Activated CD8-positive, alpha-beta memory T cell treated with anti-CD3 and anti-CD28 coated beads, Interleukin-2, amount 10 ng/mL, durations not matched to agents 7 days and 5 days (primary cell): ENCODE data around the gene P2RX1. TPM values are rescaled to one million over a fixed set of nuclear protein-coding genes. Genes with fewer than 3 reads are reported as not detected.

ENCODE experiments used
- ATAC-seq: fragments of 150-1000 bp; cut with Tn5 transposase; one replicate; pipeline ENCODE4 v1.10.0; 2021; ENCODE audit warnings: moderate library complexity
- CTCF ChIA-PET: fragments of 350-600 bp; sonication (Branson Sonifier 250); formaldehyde crosslinking; loops from one replicate; lab custom pipeline; 2021; ENCODE audit warnings: antibody characterized with exemption; lab: Charles Lee
- DNase-seq: peaks from one replicate; pipeline ENCODE4 v3.0.0-alpha.2; 2020
- H3K27ac Mint-ChIP-seq: one replicate; pipeline ENCODE4 v1.8.0; 2021; ENCODE audit warnings: mild to moderate bottlenecking, mixed read lengths
- H3K27me3 Mint-ChIP-seq: one replicate; pipeline ENCODE4 v1.8.0; 2021; ENCODE audit warnings: mixed read lengths
- H3K36me3 Mint-ChIP-seq: one replicate; pipeline ENCODE4 v1.8.0; 2021; ENCODE audit warnings: mild to moderate bottlenecking, mixed read lengths
- H3K4me1 Mint-ChIP-seq: one replicate; pipeline ENCODE4 v1.8.0; 2021; ENCODE audit warnings: mixed read lengths
- H3K4me3 Mint-ChIP-seq: one replicate; pipeline ENCODE4 v1.8.0; 2021; ENCODE audit warnings: mild to moderate bottlenecking, moderate library complexity, mixed read lengths
- H3K9me3 Mint-ChIP-seq: one replicate; pipeline ENCODE4 v1.8.0; 2022; ENCODE audit warnings: low read depth, mixed read lengths
- total RNA-seq, 2 experiments: library from RNA; stranded (reverse); gene quantifications; one replicate each; pipeline ENCODE4 v1.2.3, GENCODE V29; 2021

P2RX1 gene
- total RNA-seq, result under 1 TPM; 0.58 to 0.61 TPM

DNA sequence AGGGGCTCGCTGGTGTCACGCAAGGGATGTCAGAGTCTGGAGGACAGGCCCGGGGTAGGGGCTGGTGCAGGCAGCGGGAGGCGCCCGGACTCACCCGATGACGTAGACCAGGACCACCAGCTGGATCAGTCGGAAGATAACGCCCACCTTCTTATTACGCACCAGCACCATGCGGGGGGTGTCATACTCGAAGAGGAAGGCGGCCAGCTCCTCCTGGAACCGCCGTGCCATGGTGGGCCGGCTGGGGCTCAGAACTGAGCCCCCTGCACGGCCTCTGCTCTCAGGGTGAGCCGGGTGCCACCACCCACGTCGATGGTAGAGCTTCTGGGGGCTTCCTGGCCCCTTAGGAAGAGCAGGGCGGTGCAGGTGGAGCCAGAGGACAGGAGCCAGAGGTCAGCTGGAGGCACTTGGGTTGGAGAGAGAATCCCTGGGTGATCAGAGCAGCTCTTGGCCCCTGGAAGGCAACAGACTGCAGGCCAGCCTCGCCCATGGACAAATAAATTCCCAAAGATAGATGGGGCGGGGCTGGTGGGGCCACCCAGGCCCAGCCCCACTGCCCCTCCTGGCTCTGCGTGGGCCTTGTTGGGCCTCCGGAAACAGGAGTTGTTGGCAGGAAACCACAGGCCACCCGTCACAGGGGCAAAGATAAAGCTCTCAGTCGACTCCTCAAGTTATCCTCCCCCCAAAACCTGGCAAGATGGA, at the start of gene P2RX1:
TSS of gene P2RX1 (minus strand) at position 471 of the 702 bp plus-strand sequence. CDS start at position 231, 240 bp downstream.
- H3K27ac Mint-ChIP-seq, result peak within 1 kb of the TSS; percentile 61
- CTCF ChIA-PET, result interaction anchor here (0.8 to 8.0 kb wide), 8 partner anchors 22 to 178 kb away, joined by 3 to 125 read pairs (median 4); partner anchors contain the start of gene NCBP3
- peaks cover 9% of the 10 kb centered on the region for H3K27me3 Mint-ChIP-seq
- no peaks in the 10 kb centered on the region for H3K36me3 Mint-ChIP-seq
- peaks cover 36% of the 10 kb centered on the region for H3K4me1 Mint-ChIP-seq
- no peak within 1 kb of the TSS for H3K4me3 Mint-ChIP-seq
- H3K9me3 Mint-ChIP-seq, result no peaks in the 10 kb centered on the region
- peak; percentile 52 for ATAC-seq
- DNase-seq, result peak; percentile 75

DNA sequence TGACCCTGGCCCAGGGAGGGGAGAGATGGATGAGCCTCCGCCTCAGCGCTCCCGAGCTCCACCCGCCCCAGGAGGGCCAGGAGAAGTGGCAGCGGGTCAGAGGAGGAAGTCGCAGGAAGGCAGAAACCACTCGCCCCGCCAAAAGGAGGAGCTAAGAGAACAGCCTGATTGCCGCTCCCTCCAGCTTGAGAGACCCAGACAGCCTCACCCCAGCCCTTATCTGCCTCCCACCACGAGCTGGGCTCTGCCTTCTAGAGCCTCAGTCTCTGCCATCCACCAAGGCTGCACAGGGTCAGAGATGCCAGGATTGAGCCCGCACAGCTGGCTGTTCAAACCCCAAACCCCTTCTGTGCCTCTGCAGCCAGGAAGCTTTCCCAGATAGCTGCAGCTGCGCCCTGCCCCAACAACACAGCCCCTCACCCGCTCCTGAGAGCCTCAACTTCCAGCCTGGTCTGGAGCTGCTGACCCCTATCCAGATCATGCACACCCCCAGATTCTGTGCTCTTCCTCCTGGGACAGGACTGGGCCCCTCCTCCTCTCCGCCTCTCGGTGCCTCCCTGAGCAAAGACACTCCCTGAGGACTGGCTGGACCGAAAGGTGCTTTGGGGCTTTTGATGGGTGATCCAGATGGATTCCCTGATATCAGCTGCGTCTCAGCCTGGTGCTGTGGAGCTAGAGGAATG, 49.0 kb upstream of the P2RX1 start:
- Mint-ChIP-seq H3K4me1 (peaks cover 37% of the 10 kb centered on the region), H3K36me3 (peaks cover 18% of the 10 kb centered on the region), H3K9me3 (no peaks in the 10 kb centered on the region)

DNA sequence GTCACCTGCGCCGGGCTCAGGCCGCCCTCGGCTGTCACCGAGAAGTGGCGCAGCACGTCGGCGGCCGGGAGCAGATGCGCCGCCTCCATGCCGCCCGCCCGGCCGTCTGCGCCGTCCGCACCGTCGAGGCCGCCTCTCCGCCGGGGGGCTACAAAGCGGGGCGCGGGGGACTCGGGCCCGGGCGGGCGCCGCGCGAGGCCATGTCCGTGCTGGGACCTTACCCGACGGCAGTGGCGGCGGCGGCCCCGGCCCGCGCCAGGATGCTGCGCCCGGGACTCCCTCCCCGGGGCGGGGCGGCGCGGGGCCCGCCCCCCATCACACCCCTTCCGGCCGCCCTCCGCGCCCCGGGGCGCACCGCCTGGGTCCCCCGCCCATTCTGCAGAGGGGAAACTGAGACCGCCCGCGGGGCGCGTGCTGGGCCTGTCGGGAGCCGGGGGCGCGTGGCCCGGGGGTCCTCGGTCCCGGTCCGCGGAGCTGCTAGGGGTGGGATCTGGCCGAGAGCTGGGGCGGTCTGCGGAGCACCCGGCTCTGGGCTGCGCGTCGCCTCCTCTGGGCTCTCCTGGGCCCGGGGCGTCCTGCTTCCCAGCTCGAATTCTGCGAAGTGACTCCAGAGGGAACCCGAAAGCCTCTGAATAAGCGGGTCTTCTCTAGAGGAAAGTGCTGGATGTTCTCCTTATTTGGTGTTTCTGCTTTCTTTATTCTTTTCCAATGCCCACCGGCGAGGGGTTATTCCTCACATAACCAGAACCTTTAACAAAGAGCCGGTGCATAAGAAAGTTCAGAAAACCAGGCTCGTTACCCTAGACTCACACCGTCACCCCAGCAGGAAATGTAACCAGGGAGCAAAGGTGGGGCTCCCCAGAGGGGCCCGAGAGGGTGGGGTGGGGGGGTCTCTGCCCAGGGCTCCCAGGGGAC, 48.2 kb upstream of the P2RX1 start, which contains the start of gene ATP2A3:
TSS of gene ATP2A3 (minus strand) at position 235 of the 915 bp plus-strand sequence. CDS start at position 89, 146 bp downstream.
- ATAC-seq, result peak; percentile 80
- H3K36me3 Mint-ChIP-seq, result peaks cover 18% of the 10 kb centered on the region
- H3K27ac Mint-ChIP-seq, result peak within 1 kb of the TSS; percentile 93
- CTCF ChIA-PET, result interaction anchor here (0.5 to 2.5 kb wide), 13 partner anchors 9 to 820 kb away, joined by 3 to 21 read pairs (median 5); partner anchors contain the start of genes CYB5D2 and ZZEF1
- peaks cover 44% of the 10 kb centered on the region for H3K4me1 Mint-ChIP-seq
- peaks cover 3% of the 10 kb centered on the region for H3K27me3 Mint-ChIP-seq
- peak within 1 kb of the TSS; percentile 91 for H3K4me3 Mint-ChIP-seq
- H3K9me3 Mint-ChIP-seq, result no peaks in the 10 kb centered on the region
- peak; percentile 79 for DNase-seq

More for the DNA sequence above, 49.0 kb upstream of the P2RX1 start:
- Mint-ChIP-seq H3K27me3 (peaks cover 3% of the 10 kb centered on the region), H3K27ac (peak overlapping the region; percentile 93), H3K4me3 (peak overlapping the region; percentile 80)
- DNase-seq, result peak; percentile 89
- ATAC-seq, result peak; percentile 70
- CTCF ChIA-PET, result interaction anchor here (0.7 to 2.5 kb wide), 13 partner anchors 9 to 218 kb away, joined by 3 to 21 read pairs (median 5); partner anchors contain the start of genes CYB5D2 and ZZEF1

DNA sequence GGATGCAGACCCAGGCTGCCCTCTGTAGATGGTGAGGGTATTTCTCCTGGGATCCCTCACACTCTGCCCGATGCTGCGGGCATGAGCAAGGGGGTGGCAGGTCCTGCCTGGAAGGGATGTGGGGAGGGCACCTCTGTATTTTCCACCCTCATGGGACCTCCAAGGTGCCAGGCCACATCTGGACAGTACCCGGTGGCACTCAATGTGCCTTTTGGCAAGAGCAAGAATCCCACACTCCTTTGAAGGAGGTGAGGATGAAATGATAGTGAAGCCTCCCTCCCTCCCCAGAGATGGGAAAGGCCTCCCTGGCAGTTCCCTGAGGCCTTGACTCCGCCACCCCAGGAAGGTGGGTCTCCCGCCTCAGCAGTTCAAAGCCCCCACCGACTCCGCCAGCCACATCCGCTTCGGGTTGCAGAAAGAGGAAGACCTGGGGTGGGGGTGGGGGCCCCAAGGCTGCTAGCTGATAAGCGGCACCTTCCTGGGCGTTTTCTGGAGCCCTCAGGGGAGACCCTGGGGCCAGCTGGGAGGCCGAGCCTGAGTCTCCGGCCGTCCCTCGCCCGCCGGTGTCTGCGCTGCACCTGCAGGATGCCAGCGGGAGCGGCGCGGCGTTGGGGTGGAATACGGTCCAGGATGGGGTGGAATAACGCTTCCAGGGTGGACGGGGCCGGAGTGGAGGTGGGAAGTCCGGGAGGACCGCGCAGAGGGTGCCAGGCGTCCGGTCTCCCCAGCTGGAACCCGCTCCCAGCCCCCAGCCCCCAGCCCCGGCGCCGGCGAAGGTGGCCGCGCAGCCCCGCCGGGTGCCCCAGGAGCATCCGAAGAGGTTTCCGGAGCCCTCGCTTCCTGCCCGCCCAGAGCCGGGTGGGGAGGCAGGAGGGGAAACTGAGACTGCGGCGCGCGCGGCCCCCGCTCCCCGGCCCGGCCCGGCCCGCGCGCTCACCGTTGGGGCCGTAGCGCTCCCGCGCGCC, 47.3 kb upstream of the P2RX1 start:
- peaks cover 45% of the 10 kb centered on the region for H3K4me1 Mint-ChIP-seq
- ATAC-seq, result peak; percentile 38
- peak overlapping the region; percentile 80 for H3K27ac Mint-ChIP-seq
- H3K9me3 Mint-ChIP-seq, result no peaks in the 10 kb centered on the region
- no peaks in the 10 kb centered on the region for H3K27me3 Mint-ChIP-seq
- CTCF ChIA-PET, result interaction anchor here (0.6 to 3.1 kb wide), 4 partner anchors 29 to 50 kb away, joined by 3 to 26 read pairs (median 6); no protein-coding TSS in a partner anchor
- H3K36me3 Mint-ChIP-seq, result peaks cover 20% of the 10 kb centered on the region
- DNase-seq, result peak; percentile 91
- H3K4me3 Mint-ChIP-seq, result peak overlapping the region; percentile 91

DNA sequence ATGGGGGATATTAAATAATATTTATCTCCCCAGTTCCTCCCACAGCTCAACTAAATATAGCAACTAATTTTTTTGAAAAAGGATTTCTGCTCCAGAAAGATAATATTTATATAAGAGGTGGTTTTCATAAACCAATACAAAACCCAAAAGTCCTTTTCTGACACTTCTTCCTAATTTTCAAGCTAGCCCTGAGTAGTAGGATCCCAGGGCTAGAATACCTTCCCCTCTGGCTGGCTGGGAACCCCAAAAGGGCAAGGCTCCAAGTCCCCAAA, 46.6 kb upstream of the P2RX1 start:
- no peaks in the 10 kb centered on the region for H3K27me3 Mint-ChIP-seq
- no peak for DNase-seq
- no peaks in the 10 kb centered on the region for H3K9me3 Mint-ChIP-seq
- peak overlapping the region; percentile 80 for H3K27ac Mint-ChIP-seq
- H3K4me1 Mint-ChIP-seq, result peaks cover 45% of the 10 kb centered on the region
- CTCF ChIA-PET, result interaction anchor here (0.6 to 3.1 kb wide), 4 partner anchors 28 to 49 kb away, joined by 3 to 26 read pairs (median 6); no protein-coding TSS in a partner anchor
- H3K36me3 Mint-ChIP-seq, result peaks cover 20% of the 10 kb centered on the region
- no peak for ATAC-seq
- peak overlapping the region; percentile 91 for H3K4me3 Mint-ChIP-seq

DNA sequence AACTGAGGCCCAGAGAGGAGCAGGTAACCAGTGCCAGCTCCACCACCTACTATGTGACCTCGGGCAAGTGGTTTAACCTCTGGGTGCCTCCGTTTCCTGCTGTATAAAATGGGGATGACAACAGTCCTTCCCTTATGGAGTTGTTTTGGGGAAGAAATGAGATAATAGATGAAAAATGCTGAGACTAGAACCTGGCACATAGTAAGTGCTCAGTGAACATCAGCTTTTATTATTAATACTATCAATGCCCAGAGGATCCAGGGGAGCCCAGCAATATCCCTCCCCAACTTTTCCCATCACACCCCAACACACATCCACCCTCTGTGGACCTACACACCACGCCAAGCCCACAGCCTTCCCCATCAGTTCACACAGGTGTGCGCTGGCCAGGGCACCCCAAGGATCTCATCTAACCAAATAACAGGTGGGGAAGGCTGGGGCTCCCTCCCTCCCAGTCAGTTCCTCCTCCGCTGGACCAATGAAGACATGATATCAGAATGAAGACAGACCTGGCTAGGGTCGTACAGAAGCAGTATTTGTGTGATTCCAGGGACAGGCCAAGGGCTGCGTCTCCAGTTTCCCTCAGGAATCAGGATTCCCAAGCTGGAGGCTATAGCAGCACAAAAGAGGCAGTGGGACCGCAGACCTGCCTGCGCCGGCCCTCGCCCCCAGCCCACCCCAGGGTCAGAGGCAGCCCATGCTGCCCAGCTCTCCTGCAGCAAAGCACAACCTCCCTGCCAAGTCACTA, 46.1 kb upstream of the P2RX1 start:
- peaks cover 23% of the 10 kb centered on the region for H3K36me3 Mint-ChIP-seq
- CTCF ChIA-PET, result interaction anchor here (0.6 to 3.1 kb wide), 4 partner anchors 28 to 49 kb away, joined by 3 to 26 read pairs (median 6); no protein-coding TSS in a partner anchor
- no peak for ATAC-seq
- no peak for DNase-seq
- H3K27ac Mint-ChIP-seq, result peak overlapping the region; percentile 80
- peak overlapping the region; percentile 91 for H3K4me3 Mint-ChIP-seq
- H3K4me1 Mint-ChIP-seq, result peaks cover 45% of the 10 kb centered on the region
- no peaks in the 10 kb centered on the region for H3K9me3 Mint-ChIP-seq
- no peaks in the 10 kb centered on the region for H3K27me3 Mint-ChIP-seq

DNA sequence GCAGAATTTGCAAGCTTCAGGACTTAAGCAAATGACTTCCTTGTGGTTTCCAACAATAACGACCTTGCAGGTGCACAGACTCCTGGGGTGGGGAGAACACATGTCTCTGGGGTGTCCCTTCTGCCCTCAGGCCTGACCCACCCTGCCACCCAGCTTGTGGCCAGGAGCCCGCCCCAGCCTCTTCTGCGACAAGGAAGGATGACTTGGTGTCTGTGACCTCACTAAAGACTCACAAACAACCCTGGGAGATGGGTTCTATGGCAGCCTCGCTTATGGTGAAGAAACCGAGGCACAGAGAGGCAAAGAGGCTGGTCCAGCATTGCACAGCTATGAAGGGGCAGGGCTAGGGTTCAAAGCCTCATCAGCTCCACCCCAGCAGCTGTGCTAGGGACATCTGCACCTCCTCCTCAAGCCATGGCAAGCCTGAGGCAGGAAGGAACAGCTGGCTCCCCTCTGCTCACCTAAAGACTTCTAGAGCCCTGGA, 45.3 kb upstream of the P2RX1 start:
- peak overlapping the region; percentile 80 for H3K27ac Mint-ChIP-seq
- no peaks in the 10 kb centered on the region for H3K27me3 Mint-ChIP-seq
- peak overlapping the region; percentile 91 for H3K4me3 Mint-ChIP-seq
- peak; percentile 63 for DNase-seq
- H3K4me1 Mint-ChIP-seq, result peaks cover 49% of the 10 kb centered on the region
- H3K36me3 Mint-ChIP-seq, result peaks cover 28% of the 10 kb centered on the region
- H3K9me3 Mint-ChIP-seq, result no peaks in the 10 kb centered on the region
- ATAC-seq, result no peak
- CTCF ChIA-PET, result interaction anchor here (0.9 to 3.1 kb wide), 4 partner anchors 27 to 57 kb away, joined by 4 to 26 read pairs (median 6); partner anchors contain the start of gene P2RX1

DNA sequence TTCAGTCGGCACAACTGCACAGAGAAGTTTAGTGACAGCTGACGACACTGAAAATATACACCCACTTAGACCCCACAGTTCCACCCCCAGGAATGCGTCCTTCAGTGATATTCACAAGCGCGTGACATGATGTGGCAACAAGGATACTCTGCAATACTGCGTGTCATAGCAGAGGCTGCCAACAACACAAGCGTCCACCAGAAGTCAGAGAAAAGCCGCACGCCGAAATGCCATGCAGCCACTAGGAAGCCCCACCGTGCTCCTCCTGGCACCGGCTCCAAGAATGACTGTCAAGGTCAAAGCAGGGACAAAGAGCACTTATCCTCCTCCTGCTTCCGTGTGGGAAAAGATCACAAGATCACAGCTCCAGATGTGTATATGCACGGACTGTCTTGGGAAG, 44.5 kb upstream of the P2RX1 start:
- peaks cover 47% of the 10 kb centered on the region for H3K4me1 Mint-ChIP-seq
- peak overlapping the region; percentile 54 for H3K27ac Mint-ChIP-seq
- ATAC-seq, result no peak
- no peaks in the 10 kb centered on the region for H3K27me3 Mint-ChIP-seq
- peaks cover 30% of the 10 kb centered on the region for H3K36me3 Mint-ChIP-seq
- H3K4me3 Mint-ChIP-seq, result peak overlapping the region; percentile 38
- CTCF ChIA-PET, result interaction anchor here (0.9 to 3.1 kb wide), 3 partner anchors 44 to 48 kb away, joined by 3 to 26 read pairs (median 4); partner anchors contain the start of gene P2RX1
- no peak for DNase-seq
- no peaks in the 10 kb centered on the region for H3K9me3 Mint-ChIP-seq

DNA sequence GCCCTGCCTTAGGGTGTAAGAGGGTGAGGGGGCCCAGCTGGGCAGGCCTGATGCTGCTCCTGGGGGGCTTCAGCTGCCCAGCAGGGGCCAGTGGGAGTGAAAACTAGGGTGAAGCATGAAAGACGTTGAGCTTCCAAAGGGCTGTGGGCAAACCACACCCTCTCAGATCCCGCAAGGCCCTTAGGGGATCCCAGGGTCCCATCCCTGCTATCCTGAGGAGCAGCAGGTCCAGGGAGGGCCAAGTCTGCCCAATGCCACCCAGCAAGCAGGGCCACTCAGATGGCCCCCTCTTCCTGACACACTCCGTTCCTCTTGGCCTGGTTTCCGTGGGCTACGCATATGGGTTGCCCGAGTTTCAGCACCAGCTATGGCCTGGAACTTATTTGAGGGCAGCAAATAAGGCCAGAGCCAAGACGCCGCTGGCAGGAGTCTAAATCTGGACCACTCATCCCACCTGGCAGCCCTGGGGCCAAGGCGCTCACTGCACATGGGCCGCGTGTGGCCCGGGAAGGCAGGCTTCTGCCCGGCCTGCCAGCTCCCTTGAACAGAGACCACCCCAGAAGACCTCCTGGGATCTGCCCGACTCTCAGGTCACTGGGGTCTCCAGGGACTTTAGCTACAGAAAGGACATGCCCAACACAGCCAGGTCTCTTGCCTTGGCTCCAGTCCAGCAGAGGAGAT, 43.8 kb upstream of the P2RX1 start:
- Mint-ChIP-seq H3K4me1 (peaks cover 42% of the 10 kb centered on the region), H3K27ac (peak overlapping the region; percentile 17), H3K27me3 (no peaks in the 10 kb centered on the region), H3K36me3 (peaks cover 30% of the 10 kb centered on the region), H3K4me3 (peak overlapping the region; percentile 38), H3K9me3 (no peaks in the 10 kb centered on the region)
- DNase-seq (no peak), ATAC-seq (no peak)
- CTCF ChIA-PET, result interaction anchor here (0.8 to 1.2 kb wide), 3 partner anchors 12 to 47 kb away, joined by 3 to 4 read pairs (median 3); no protein-coding TSS in a partner anchor

DNA sequence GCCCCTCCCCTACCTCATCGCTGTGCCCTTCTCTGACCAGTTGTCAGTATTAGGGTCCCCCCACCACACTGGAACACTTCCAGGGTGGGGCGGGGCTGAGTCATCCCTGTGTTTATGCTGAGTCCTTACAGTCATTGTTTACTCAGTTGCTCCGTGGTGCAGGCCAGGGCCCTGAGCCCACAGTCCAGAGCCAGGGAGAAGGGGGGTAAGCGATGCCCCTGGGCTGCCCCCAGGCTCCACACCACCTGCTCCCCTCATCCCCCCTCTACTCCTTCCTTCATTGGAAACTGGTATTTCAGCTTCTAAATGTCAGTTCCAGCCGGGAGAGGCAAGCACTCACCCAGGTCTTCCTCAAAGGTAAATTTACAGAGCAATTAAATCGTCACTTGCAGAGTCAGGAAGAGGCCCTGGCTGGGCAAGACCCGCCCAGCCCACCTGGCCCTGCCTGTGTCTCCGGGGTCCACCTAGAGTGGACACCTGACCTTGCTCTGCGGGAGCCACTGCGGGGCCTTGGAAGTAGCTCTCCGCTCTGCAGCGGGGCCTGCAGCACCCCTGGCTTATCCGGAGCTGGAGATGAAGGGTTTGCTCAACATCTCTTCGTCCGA, 43.1 kb upstream of the P2RX1 start:
- H3K36me3 Mint-ChIP-seq, result peaks cover 30% of the 10 kb centered on the region
- CTCF ChIA-PET, result interaction anchor here (0.8 to 1.4 kb wide), 4 partner anchors 11 to 46 kb away, joined by 3 to 4 read pairs (median 3); no protein-coding TSS in a partner anchor
- H3K27me3 Mint-ChIP-seq, result no peaks in the 10 kb centered on the region
- ATAC-seq (no peak), DNase-seq (no peak)
- peaks cover 41% of the 10 kb centered on the region for H3K4me1 Mint-ChIP-seq
- peak overlapping the region; percentile 46 for H3K27ac Mint-ChIP-seq
- no peaks in the 10 kb centered on the region for H3K9me3 Mint-ChIP-seq
- no peak overlapping the region for H3K4me3 Mint-ChIP-seq
